Chondrocyte (in vitro differentiated cells): Measurements from ENCODE around the gene SYNJ1. TPM values are rescaled to one million over a fixed set of nuclear protein-coding genes. Genes with fewer than 3 reads are reported as not detected.

ENCODE experiments used
- DNase-seq: peaks from one replicate; pipeline ENCODE4 v3.0.0; 2021; ENCODE audit warnings: mixed read lengths, low spot score
- H3K27ac Mint-ChIP-seq: one replicate; pipeline ENCODE4 v1.8.0; 2021; ENCODE audit warnings: mild to moderate bottlenecking, moderate library complexity, mixed read lengths; ENCODE audit not compliant: unreplicated experiment
- H3K27me3 Mint-ChIP-seq: 2 replicates; pipeline ENCODE4 v1.8.0; 2021; ENCODE audit warnings: low read depth, mixed read lengths
- H3K36me3 Mint-ChIP-seq: 2 replicates; pipeline ENCODE4 v1.8.0; 2021; ENCODE audit warnings: low read depth, mixed read lengths
- H3K4me1 Mint-ChIP-seq: 2 replicates; pipeline ENCODE4 v1.8.0; 2021; ENCODE audit warnings: low read depth, mild to moderate bottlenecking, mixed read lengths
- H3K4me3 Mint-ChIP-seq: one replicate; pipeline ENCODE4 v1.8.0; 2021; ENCODE audit warnings: mild to moderate bottlenecking, moderate library complexity, mixed read lengths; ENCODE audit not compliant: unreplicated experiment
- H3K9me3 Mint-ChIP-seq: 2 replicates; pipeline ENCODE4 v1.8.0; 2021; ENCODE audit warnings: low read depth, mixed read lengths
- total RNA-seq: library from RNA; stranded (reverse); gene quantifications from 3 replicates; pipeline ENCODE4 v1.2.1, GENCODE V29; 2021
- TF ChIP-seq, protein P1 (sequence below): fragments of 200-600 bp; sonication (generic); IDR thresholded peaks from 2 replicates; pipeline ENCODE4 v1.5.0; 2021; ENCODE audit warnings: antibody characterized with exemption, mild to moderate bottlenecking, moderate library complexity

SYNJ1 gene
- total RNA-seq, 1 donor from 2014 or later: 9.1 TPM

DNA sequence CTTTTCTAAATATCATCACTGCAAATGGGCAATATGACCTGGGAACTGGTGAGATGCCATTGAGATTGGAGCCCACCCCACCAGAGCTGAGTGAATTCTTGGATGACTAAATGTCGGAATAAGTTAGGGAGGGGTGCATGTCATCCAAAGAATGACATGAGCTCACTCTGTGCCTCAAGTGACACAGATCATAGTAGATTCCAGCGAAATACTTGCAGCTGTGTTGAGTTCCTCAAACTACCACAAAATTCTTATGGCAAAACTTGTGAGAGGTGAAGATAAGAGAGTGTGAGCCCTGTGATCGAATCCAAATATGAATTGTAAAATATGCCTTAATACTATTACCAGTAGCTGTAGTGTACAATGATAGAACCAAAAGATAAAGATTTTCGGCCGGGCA lies 140.2 kb downstream of the SYNJ1 start:
- Mint-ChIP-seq H3K4me1 (no peaks in the 10 kb centered on the region), H3K27me3 (peaks cover 9% of the 10 kb centered on the region), H3K9me3 (no peaks in the 10 kb centered on the region), H3K36me3 (no peaks in the 10 kb centered on the region), H3K4me3 (no peak overlapping the region), H3K27ac (no peak overlapping the region)
- DNase-seq: no peak
- TF ChIP-seq, protein P1, sequence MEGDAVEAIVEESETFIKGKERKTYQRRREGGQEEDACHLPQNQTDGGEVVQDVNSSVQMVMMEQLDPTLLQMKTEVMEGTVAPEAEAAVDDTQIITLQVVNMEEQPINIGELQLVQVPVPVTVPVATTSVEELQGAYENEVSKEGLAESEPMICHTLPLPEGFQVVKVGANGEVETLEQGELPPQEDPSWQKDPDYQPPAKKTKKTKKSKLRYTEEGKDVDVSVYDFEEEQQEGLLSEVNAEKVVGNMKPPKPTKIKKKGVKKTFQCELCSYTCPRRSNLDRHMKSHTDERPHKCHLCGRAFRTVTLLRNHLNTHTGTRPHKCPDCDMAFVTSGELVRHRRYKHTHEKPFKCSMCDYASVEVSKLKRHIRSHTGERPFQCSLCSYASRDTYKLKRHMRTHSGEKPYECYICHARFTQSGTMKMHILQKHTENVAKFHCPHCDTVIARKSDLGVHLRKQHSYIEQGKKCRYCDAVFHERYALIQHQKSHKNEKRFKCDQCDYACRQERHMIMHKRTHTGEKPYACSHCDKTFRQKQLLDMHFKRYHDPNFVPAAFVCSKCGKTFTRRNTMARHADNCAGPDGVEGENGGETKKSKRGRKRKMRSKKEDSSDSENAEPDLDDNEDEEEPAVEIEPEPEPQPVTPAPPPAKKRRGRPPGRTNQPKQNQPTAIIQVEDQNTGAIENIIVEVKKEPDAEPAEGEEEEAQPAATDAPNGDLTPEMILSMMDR: no peak

DNA sequence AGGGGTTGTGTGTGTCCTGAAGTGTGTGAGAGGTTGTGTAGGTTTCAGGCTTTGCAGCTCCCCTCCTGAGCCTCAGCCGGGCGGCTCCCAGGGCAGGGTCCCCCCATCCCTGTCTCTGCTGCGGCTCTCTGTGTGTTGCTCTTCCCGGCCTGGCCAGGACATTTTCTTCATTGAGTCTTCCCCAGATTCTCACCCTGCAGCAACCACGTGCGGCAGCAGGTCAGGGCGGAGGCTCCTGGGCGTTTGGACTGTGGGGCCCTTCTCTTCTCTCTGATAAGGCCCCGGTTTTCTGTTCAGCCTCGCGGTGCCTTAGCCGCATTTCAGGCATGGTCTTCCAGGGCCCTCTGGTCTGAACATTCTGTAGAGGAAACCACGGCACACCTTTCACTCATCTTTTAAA lies 140.7 kb downstream of the SYNJ1 start:
- Mint-ChIP-seq H3K36me3 (no peaks in the 10 kb centered on the region), H3K4me1 (no peaks in the 10 kb centered on the region), H3K4me3 (no peak overlapping the region), H3K27ac (no peak overlapping the region), H3K27me3 (peaks cover 9% of the 10 kb centered on the region), H3K9me3 (no peaks in the 10 kb centered on the region)
- no peak for DNase-seq
- TF ChIP-seq, protein P1: no peak

DNA sequence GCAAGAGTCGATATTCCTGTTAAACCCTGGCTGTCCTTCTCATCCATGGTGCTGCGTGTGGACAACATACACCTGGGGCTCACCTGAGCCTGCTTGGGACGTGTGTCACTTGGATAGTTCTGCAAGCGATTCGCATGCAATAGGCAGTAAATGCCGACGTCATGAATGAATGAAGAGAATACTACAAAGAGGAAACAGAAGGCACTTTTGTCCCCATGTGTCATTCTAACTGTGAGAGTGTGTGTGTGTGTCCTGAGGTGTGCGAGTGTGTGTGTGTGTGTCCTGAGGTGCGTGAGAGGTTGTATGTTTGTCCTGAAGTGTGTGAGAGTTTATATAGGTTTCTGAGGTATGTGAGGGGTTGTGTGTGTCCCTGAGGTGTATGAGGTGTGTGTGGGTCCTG lies 141.8 kb downstream of the SYNJ1 start:
- peaks cover 10% of the 10 kb centered on the region for H3K27me3 Mint-ChIP-seq
- no peaks in the 10 kb centered on the region for H3K36me3 Mint-ChIP-seq
- H3K4me3 Mint-ChIP-seq: no peak overlapping the region
- TF ChIP-seq, protein P1: no peak
- H3K27ac Mint-ChIP-seq: no peak overlapping the region
- no peaks in the 10 kb centered on the region for H3K9me3 Mint-ChIP-seq
- no peaks in the 10 kb centered on the region for H3K4me1 Mint-ChIP-seq
- DNase-seq: no peak

DNA sequence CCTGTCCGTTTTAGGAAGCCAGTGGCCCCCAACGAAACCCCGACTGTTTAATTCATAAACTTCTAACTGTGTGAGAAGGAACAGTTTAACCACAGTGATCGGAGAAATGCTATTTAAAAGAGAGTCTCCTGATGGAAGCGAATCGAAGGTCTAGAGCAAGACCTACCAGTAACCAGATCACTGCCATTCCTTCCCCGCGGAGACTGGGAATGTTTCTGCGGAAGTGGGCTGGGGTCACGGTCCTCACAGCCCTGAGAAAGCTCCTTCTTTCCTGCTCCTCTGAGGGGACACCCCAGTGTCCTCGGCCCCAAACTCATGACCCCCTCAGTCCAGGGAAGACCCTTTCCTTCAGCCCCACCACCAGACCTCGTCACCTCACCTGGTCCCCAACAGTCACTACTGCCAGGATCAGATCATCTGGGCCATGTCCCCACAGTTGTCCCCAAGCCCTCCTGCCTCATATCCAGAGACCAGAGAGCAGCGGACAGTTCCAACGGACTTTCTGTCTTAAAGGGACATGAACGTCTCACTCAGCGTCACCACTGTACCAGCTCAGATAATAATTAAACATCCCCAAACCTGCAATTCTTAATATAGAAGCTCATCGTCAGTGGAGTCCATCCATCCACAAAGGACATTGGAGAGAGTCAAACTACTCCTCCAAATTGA lies 142.6 kb downstream of the SYNJ1 start, which contains the start of gene TCP10L:
Gene TCP10L, minus strand, starts transcription at position 482 of the 669 bp plus-strand sequence. CDS start 1,219 bp downstream, outside the sequence.
- TF ChIP-seq, protein P1: no peak
- H3K4me1 Mint-ChIP-seq: no peaks in the 10 kb centered on the region
- no peaks in the 10 kb centered on the region for H3K36me3 Mint-ChIP-seq
- peaks cover 10% of the 10 kb centered on the region for H3K27me3 Mint-ChIP-seq
- H3K9me3 Mint-ChIP-seq: no peaks in the 10 kb centered on the region
- no peak within 1 kb of the TSS for H3K27ac Mint-ChIP-seq
- no peak for DNase-seq
- H3K4me3 Mint-ChIP-seq: no peak within 1 kb of the TSS

DNA sequence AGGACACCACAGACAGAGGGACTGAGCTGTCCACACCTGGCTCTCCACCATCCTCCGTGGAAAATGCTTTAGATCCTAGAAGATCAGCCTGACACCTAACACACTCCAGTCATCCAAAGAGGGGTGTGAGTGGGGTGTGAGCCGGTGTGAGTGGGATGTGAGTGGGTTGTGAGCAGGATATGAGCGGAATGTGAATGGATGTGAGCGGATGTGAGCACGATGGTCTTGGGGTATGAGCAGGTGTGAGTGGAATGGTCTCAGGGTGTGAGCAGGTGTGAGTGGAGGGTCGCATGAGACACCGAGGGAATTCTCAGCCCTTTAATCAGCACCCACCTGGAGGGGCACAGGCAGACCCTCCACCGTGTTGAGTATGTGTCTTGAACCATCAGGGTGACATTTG lies 143.3 kb downstream of the SYNJ1 start:
- TF ChIP-seq, protein P1: no peak
- Mint-ChIP-seq H3K27me3 (peaks cover 11% of the 10 kb centered on the region), H3K4me1 (no peaks in the 10 kb centered on the region), H3K27ac (no peak overlapping the region), H3K36me3 (no peaks in the 10 kb centered on the region), H3K9me3 (no peaks in the 10 kb centered on the region), H3K4me3 (no peak overlapping the region)
- DNase-seq: no peak
